ENCODE data around the gene LRRC18.

LRRC18 gene

DNA sequence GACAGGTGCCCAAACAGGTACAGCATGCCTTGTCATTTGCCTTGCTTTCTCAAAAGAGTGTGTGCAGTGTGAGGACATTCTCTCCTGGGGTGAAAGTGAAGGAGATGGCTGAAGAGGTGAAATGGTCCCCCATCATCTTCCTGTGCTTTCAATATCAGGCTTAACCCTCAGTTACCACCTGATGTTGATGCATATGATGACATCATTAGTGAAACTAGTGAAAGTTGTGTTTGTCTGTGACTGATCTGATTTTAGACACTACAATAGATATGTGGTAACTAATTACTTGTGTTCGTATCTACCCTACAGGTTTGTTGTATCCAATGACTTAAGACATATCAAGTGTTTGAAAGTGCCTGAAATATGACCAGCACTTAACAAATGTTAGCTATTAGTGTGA is 24.4 kb upstream of the LRRC18 start:
- TF ChIP-seq, protein P1, sequence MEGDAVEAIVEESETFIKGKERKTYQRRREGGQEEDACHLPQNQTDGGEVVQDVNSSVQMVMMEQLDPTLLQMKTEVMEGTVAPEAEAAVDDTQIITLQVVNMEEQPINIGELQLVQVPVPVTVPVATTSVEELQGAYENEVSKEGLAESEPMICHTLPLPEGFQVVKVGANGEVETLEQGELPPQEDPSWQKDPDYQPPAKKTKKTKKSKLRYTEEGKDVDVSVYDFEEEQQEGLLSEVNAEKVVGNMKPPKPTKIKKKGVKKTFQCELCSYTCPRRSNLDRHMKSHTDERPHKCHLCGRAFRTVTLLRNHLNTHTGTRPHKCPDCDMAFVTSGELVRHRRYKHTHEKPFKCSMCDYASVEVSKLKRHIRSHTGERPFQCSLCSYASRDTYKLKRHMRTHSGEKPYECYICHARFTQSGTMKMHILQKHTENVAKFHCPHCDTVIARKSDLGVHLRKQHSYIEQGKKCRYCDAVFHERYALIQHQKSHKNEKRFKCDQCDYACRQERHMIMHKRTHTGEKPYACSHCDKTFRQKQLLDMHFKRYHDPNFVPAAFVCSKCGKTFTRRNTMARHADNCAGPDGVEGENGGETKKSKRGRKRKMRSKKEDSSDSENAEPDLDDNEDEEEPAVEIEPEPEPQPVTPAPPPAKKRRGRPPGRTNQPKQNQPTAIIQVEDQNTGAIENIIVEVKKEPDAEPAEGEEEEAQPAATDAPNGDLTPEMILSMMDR (IDR thresholded peaks at IDR 0.05; ENCODE audit: low read length, missing control alignments) = no peak

DNA sequence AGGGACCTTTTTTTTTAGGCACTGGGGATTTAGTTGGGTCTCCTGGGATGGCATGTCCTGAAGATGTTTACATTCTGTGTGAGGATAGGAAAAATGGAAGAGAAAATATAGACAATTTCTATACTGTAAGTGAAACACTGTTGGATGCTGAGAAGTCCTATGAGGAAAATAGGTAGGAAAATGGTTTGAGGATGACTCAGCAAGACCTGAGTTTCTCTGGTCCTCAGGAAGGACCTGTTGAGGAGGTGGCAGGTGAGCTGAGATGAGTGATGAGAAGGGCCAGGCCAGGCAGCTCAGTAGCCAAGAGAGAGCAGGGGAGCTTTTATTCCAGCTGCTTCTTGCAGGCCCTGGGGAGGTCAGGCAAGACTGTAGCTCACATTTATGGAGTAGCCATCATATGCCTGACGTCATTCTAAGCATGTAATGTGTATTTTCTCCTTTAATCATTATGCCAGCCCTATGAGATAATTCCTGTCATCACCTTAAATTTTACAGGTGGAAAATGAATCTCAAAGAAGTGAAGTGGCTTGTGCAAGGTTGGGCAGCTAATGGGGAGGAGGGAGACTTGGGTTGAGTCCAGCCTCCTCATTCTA is 19.1 kb upstream of the LRRC18 start:
- H3K4me3 ChIP-seq (replicated peaks; ENCODE audit: low read depth, low read length) = no peak overlapping the region
- TF ChIP-seq, protein P1 (IDR thresholded peaks at IDR 0.05; ENCODE audit: low read length, missing control alignments) = no peak
- DNase-seq (ENCODE audit: low read depth) = no peak

More for the DNA sequence above, 24.4 kb upstream of the LRRC18 start:
- H3K4me3 ChIP-seq (replicated peaks; ENCODE audit: low read depth, low read length) = no peak overlapping the region
- DNase-seq (ENCODE audit: low read depth) = no peak

DNA sequence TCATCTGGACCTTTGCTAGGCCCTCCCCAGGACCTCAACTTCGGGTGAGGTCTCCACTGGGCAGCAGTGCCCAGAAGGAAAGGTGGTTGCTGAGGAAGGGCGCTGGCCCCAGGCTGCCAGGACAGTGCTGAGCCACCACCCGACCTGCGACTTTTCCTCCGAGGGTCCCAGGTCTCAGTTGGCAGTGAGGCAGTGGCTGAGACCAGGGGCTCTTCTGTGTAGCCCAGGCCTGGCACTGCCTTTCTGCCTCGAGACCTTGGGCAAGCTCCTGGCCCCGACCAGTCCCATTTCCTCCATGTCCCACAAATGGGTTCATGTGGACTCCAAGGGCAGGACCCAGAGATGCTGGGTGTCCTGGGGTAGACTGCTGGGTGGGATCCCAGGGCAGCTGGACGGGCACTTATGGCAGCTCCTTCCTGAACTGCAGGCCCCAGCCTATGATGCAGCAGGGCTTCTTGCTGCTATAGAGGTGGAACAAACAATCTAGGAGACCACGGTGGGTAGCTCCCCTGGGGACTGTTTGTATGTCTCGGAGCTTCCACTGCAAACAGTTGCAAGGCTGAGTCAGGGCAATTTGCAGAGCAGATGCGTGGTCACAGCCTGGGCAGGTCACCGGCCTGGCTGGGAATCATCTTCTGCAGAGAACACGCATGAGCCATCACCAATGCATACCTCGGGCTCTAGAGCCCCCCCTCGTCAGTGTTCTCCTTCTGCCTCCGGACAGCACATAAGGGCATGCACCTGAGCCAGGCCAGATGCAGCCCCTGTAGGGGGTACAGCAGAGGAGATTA is 17.9 kb upstream of the LRRC18 start:
- TF ChIP-seq, protein P1 (IDR thresholded peaks at IDR 0.05; ENCODE audit: low read length, missing control alignments) = no peak
- no peak overlapping the region for H3K4me3 ChIP-seq (replicated peaks; ENCODE audit: low read depth, low read length)
- no peak for DNase-seq (ENCODE audit: low read depth)

DNA sequence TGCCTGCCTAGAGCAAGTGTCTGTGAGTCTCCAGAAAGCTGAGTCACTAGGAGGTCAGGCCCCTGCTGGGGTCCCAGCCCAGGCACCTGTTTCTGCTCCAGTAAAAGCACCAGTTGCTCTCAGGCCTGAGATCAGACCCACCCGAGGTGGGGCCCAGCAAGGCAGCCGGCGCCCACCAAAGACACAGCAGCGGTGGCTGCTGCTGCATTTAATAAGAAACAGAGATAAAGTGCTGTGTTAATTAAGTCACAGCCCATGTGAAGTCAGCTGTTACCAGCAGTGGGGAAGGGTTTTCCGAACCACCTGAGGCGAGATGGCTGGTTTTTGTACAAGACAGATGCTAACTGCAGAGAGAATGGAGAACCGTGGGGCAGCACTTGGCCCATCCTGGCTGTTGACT is 12.1 kb upstream of the LRRC18 start:
- TF ChIP-seq, protein P1 (IDR thresholded peaks at IDR 0.05; ENCODE audit: low read length, missing control alignments) = no peak
- DNase-seq (ENCODE audit: low read depth) = no peak
- H3K4me3 ChIP-seq (replicated peaks; ENCODE audit: low read depth, low read length) = no peak overlapping the region

GRCh38 chr10:48948470-48949037 is 8.9 kb upstream of the LRRC18 start:
- H3K4me3 ChIP-seq (replicated peaks; ENCODE audit: low read depth, low read length) = no peak overlapping the region
- TF ChIP-seq, protein P1 (IDR thresholded peaks at IDR 0.05; ENCODE audit: low read length, missing control alignments) = no peak
- DNase-seq (ENCODE audit: low read depth) = no peak

DNA sequence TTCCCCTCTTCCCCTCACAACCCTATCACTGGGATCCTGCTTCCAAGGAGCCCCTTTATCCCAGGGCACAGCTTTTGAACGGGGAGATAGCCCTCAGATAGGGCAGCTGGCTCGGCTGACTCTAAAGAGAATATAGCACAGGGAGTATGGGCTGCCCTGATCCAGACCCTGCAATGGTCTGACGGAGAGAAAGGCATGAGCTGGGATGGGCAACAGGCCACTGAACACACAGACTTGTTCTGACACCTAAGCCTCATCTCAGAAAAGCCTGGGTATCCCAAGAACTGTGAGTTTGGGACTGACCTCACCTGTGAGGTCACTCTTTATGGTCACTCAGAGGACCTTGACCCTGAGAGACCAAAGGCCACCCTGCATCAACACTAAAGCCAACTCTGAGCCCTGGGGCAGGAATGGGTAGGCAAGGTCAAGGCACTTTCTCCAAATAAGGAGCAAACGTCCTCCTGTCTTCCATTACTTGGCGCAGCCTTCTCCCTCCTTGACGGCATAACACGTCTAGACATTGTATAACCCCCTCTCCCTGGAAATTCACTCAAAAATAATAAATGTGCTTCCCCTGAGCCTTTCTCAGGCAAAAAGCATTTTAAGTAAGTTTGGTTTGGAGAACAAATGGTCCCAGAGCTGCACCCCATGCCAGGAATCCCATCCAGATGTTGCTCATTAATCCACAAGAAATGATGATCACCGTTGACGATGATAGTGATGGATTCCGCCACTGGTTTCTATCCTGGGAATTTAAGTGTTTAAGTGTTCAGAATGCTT is 8.2 kb upstream of the LRRC18 start:
- no peak for DNase-seq (ENCODE audit: low read depth)
- TF ChIP-seq, protein P1 (IDR thresholded peaks at IDR 0.05; ENCODE audit: low read length, missing control alignments) = no peak
- H3K4me3 ChIP-seq (replicated peaks; ENCODE audit: low read depth, low read length) = no peak overlapping the region
